HEK293 (cell line): ENCODE measurements around the gene SHISAL2B.

ENCODE experiments used
- CTCF ChIA-PET: fragments of 350-600 bp; formaldehyde crosslinking; extraction: SDS; loops from one replicate; lab custom pipeline; 2021; ENCODE audit warnings: antibody characterized with exemption; lab: Yijun Ruan, JAX
- POLR2A ChIA-PET: fragments of 300-600 bp; formaldehyde crosslinking; extraction: SDS; loops from one replicate; lab custom pipeline; 2020; ENCODE audit warnings: antibody characterized with exemption, inconsistent platforms; lab: Yijun Ruan, JAX
- H3K27ac ChIP-seq: fragments of 200-500 bp; sonication (Bioruptor generic); 2 replicates; pipeline ENCODE4 v1.5.1; 2014; ENCODE audit warnings: low read depth, low read length, control low read depth, inconsistent platforms; ENCODE audit errors: extremely low read depth
- H3K36me3 ChIP-seq, 2 experiments: fragments of 200-500 bp in 1 of 2; sonication (Bioruptor generic) in 1 of 2; 1 replicate in 1 of 2; 2 replicates in 1 of 2; pipeline ENCODE4 v1.5.1; 2014 to 2017; ENCODE audit warnings: inconsistent platforms in 2 of 2, low read length in 2 of 2; ENCODE audit not compliant: control insufficient read depth in 2 of 2, insufficient read depth in 1 of 2
- H3K4me1 ChIP-seq: fragments of 200-500 bp; sonication (Bioruptor generic); 2 replicates; pipeline ENCODE4 v1.5.1; 2014; ENCODE audit warnings: mild to moderate bottlenecking, low read length, inconsistent platforms; ENCODE audit not compliant: control insufficient read depth, insufficient read depth
- H3K4me3 ChIP-seq: 2 replicates; pipeline ENCODE4 v1.5.1; 2011; ENCODE audit warnings: low read depth, mild to moderate bottlenecking, control low read depth, low read length, moderate library complexity
- H3K9me3 ChIP-seq: fragments of 200-500 bp; sonication (Bioruptor generic); 2 replicates; pipeline ENCODE4 v1.5.1; 2014; ENCODE audit warnings: low read depth, low read length, inconsistent platforms; ENCODE audit not compliant: control insufficient read depth, insufficient read depth
- EGR2 ChIP-seq: fragments of 450-650 bp; formaldehyde crosslinking; IDR thresholded peaks from 2 replicates; pipeline ENCODE4 v1.5.1; 2016; ENCODE audit warnings: low read depth, missing biosample characterization, missing genetic modification characterization
- HOXC10 ChIP-seq: sonication (generic); formaldehyde crosslinking; IDR thresholded peaks from 2 replicates; pipeline ENCODE4 v1.8.1; 2023; ENCODE audit warnings: mild to moderate bottlenecking, missing genetic modification reagents
- MEIS1 ChIP-seq: sonication (generic); formaldehyde crosslinking; IDR thresholded peaks from 2 replicates; pipeline ENCODE4 v1.8.1; 2022; ENCODE audit warnings: missing genetic modification reagents, mild to moderate bottlenecking, borderline replicate concordance
- ZBTB1 ChIP-seq: fragments of 450-650 bp; formaldehyde crosslinking; IDR thresholded peaks from 2 replicates; pipeline ENCODE4 v1.5.1; 2016; ENCODE audit warnings: missing biosample characterization, missing genetic modification characterization
- ZFP37 ChIP-seq: fragments of 450-650 bp; formaldehyde crosslinking; IDR thresholded peaks from 2 replicates; pipeline ENCODE4 v1.5.1; 2016; ENCODE audit warnings: missing biosample characterization, missing genetic modification characterization
- ZNF133 ChIP-seq: fragments of 450-650 bp; formaldehyde crosslinking; IDR thresholded peaks from 2 replicates; pipeline ENCODE4 v1.5.1; 2016; ENCODE audit warnings: missing biosample characterization, missing genetic modification characterization
- ZNF175 ChIP-seq: fragments of 450-650 bp; formaldehyde crosslinking; IDR thresholded peaks from 2 replicates; pipeline ENCODE4 v1.5.1; 2016; ENCODE audit warnings: missing biosample characterization, missing genetic modification characterization
- ZNF19 ChIP-seq: fragments of 450-650 bp; formaldehyde crosslinking; IDR thresholded peaks from 2 replicates; pipeline ENCODE4; 2016; ENCODE audit warnings: missing biosample characterization, missing genetic modification characterization, low read depth
- ZNF223 ChIP-seq: fragments of 450-650 bp; formaldehyde crosslinking; IDR thresholded peaks from 2 replicates; pipeline ENCODE4 v1.5.1; 2016; ENCODE audit warnings: missing biosample characterization, missing genetic modification characterization
- ZNF311 ChIP-seq: fragments of 450-650 bp; formaldehyde crosslinking; IDR thresholded peaks from 2 replicates; pipeline ENCODE4 v1.5.1; 2017; ENCODE audit warnings: missing biosample characterization, missing genetic modification characterization, borderline replicate concordance
- ZNF501 ChIP-seq: fragments of 450-650 bp; formaldehyde crosslinking; IDR thresholded peaks from 2 replicates; pipeline ENCODE4 v1.5.1; 2016; ENCODE audit warnings: missing biosample characterization, missing genetic modification characterization
- ZNF521 ChIP-seq: fragments of 450-650 bp; formaldehyde crosslinking; IDR thresholded peaks from 2 replicates; pipeline ENCODE4 v1.5.1; 2017; ENCODE audit warnings: missing biosample characterization, mild to moderate bottlenecking, missing genetic modification characterization
- ZNF529 ChIP-seq: fragments of 450-650 bp; formaldehyde crosslinking; IDR thresholded peaks from 2 replicates; pipeline ENCODE4 v1.5.1; 2017; ENCODE audit warnings: missing genetic modification characterization, missing biosample characterization; ENCODE audit not compliant: insufficient replicate concordance
- ZNF548 ChIP-seq: fragments of 450-650 bp; formaldehyde crosslinking; IDR thresholded peaks from 2 replicates; pipeline ENCODE4 v1.5.1; 2016; ENCODE audit warnings: missing biosample characterization, missing genetic modification characterization
- ZNF560 ChIP-seq: fragments of 450-650 bp; formaldehyde crosslinking; IDR thresholded peaks from 2 replicates; pipeline ENCODE4 v1.5.1; 2017; ENCODE audit warnings: missing biosample characterization, missing genetic modification characterization, borderline replicate concordance
- ZNF596 ChIP-seq: fragments of 450-650 bp; IDR thresholded peaks from 2 replicates; pipeline ENCODE4 v1.5.0; 2018; ENCODE audit warnings: missing biosample characterization, mild to moderate bottlenecking, missing genetic modification characterization, moderate library complexity
- ZNF600 ChIP-seq: fragments of 450-650 bp; formaldehyde crosslinking; IDR thresholded peaks from 2 replicates; pipeline ENCODE4 v1.5.1; 2016; ENCODE audit warnings: missing biosample characterization, missing genetic modification characterization
- ZNF660 ChIP-seq: fragments of 450-650 bp; IDR thresholded peaks from 2 replicates; pipeline ENCODE4 v1.5.1; 2018; ENCODE audit warnings: missing biosample characterization, mild to moderate bottlenecking, missing genetic modification characterization
- ZNF701 ChIP-seq: fragments of 450-650 bp; formaldehyde crosslinking; IDR thresholded peaks from 2 replicates; pipeline ENCODE4 v1.5.1; 2016; ENCODE audit warnings: missing biosample characterization, missing genetic modification characterization
- ZNF747 ChIP-seq: fragments of 450-650 bp; formaldehyde crosslinking; IDR thresholded peaks from 2 replicates; pipeline ENCODE4 v1.5.1; 2016; ENCODE audit warnings: missing biosample characterization, missing genetic modification characterization
- ZSCAN30 ChIP-seq: fragments of 450-650 bp; IDR thresholded peaks from 2 replicates; pipeline ENCODE4 v1.5.1; 2018; ENCODE audit warnings: missing biosample characterization, mild to moderate bottlenecking, missing genetic modification characterization, moderate library complexity
- TF ChIP-seq, protein P1 (sequence below): fragments of 450-650 bp; formaldehyde crosslinking; IDR thresholded peaks from 2 replicates; pipeline ENCODE4 v1.5.0; 2017; ENCODE audit warnings: missing biosample characterization, missing genetic modification characterization, borderline replicate concordance
- TF ChIP-seq, protein P2 (sequence below): fragments of 450-650 bp; formaldehyde crosslinking; IDR thresholded peaks from 2 replicates; pipeline ENCODE4 v1.5.1; 2016; ENCODE audit warnings: missing biosample characterization, missing genetic modification characterization
- TF ChIP-seq, protein P3 (sequence below): fragments of 450-650 bp; formaldehyde crosslinking; optimal IDR thresholded peaks from 2 replicates; pipeline ENCODE3; 2016; ENCODE audit warnings: missing biosample characterization, mild to moderate bottlenecking, missing genetic modification characterization
- TF ChIP-seq, protein P4 (sequence below): fragments of 450-650 bp; formaldehyde crosslinking; IDR thresholded peaks from 2 replicates; pipeline ENCODE4 v1.5.1; 2016; ENCODE audit warnings: missing biosample characterization, missing genetic modification characterization

Gene SHISAL2B

DNA sequence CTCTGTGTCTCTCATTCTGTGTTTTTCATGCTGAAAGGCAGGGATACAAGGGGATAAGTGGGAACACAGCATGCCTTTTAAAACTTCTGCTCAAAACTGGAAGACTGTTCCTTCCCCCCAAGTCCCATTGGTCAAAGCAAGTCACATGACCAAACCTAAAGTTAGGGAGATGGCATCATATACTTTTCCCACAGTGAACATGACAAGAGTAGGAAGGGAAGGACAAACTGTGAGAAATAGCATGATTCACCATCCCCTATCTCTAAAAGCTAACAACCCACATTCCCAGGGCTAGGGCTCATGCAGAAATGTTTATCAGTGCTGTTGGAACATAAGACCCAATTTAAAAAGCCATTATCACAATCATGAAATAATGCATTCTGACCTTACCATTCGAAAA, 24.2 kb upstream of the SHISAL2B start:
- no peak overlapping the region for H3K27ac ChIP-seq
- POLR2A ChIA-PET, result no interaction called here

DNA sequence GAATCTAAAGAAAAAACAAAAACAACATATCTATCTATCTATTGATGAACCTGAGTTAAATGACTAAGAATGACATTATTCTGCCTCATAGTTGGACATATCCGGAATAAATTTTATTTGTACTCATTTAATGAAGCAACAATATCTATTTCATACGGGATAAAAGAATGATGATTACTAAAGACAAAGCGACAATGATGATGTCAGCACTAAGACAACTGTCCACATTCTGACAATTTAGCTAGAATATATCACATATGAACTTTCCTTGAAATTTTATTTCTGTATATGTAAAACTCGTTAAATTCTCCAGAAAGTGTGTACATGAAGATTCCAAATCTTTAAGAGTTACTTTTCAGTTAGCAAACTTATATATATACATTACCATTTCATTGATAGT, 23.2 kb upstream of the SHISAL2B start:
- POLR2A ChIA-PET, result no interaction called here
- H3K36me3 ChIP-seq, result no peaks in the 10 kb centered on the region
- no peak for TF ChIP-seq ZNF133
- TF ChIP-seq, all 188 proteins: peak for 0
- Histone ChIP-seq H3K27ac (no peak overlapping the region), H3K4me1 (no peaks in the 10 kb centered on the region), H3K9me3 (no peaks in the 10 kb centered on the region), H3K4me3 (no peak overlapping the region)
- CTCF ChIA-PET, result no interaction called here

More for the DNA sequence above, 24.2 kb upstream of the SHISAL2B start:
- CTCF ChIA-PET, result no interaction called here
- Histone ChIP-seq H3K9me3 (no peaks in the 10 kb centered on the region), H3K36me3 (no peaks in the 10 kb centered on the region), H3K4me1 (no peaks in the 10 kb centered on the region), H3K4me3 (no peak overlapping the region)
- TF ChIP-seq ZNF596 (no peak), MEIS1 (no peak), ZNF548 (tag by site-specific recombination) (no peak), ZNF521 (tag by site-specific recombination) (no peak), ZNF701 (tag by site-specific recombination) (no peak), ZSCAN30 (tag by site-specific recombination) (no peak), ZNF311 (no peak), ZNF223 (no peak), ZNF600 (no peak), ZNF19 (tag by site-specific recombination) (no peak), HOXC10 (CRISPR knock-in tag) (no peak), ZFP37 (tag by site-specific recombination) (no peak), ZNF175 (tag by site-specific recombination) (no peak), ZNF529 (tag by site-specific recombination) (no peak), ZNF560 (tag by site-specific recombination) (no peak), ZNF501 (tag by site-specific recombination) (no peak), ZBTB1 (tag by site-specific recombination) (no peak)
- TF ChIP-seq, protein P1, sequence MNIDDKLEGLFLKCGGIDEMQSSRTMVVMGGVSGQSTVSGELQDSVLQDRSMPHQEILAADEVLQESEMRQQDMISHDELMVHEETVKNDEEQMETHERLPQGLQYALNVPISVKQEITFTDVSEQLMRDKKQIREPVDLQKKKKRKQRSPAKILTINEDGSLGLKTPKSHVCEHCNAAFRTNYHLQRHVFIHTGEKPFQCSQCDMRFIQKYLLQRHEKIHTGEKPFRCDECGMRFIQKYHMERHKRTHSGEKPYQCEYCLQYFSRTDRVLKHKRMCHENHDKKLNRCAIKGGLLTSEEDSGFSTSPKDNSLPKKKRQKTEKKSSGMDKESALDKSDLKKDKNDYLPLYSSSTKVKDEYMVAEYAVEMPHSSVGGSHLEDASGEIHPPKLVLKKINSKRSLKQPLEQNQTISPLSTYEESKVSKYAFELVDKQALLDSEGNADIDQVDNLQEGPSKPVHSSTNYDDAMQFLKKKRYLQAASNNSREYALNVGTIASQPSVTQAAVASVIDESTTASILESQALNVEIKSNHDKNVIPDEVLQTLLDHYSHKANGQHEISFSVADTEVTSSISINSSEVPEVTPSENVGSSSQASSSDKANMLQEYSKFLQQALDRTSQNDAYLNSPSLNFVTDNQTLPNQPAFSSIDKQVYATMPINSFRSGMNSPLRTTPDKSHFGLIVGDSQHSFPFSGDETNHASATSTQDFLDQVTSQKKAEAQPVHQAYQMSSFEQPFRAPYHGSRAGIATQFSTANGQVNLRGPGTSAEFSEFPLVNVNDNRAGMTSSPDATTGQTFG (tag by site-specific recombination), result no peak
- TF ChIP-seq, protein P2, sequence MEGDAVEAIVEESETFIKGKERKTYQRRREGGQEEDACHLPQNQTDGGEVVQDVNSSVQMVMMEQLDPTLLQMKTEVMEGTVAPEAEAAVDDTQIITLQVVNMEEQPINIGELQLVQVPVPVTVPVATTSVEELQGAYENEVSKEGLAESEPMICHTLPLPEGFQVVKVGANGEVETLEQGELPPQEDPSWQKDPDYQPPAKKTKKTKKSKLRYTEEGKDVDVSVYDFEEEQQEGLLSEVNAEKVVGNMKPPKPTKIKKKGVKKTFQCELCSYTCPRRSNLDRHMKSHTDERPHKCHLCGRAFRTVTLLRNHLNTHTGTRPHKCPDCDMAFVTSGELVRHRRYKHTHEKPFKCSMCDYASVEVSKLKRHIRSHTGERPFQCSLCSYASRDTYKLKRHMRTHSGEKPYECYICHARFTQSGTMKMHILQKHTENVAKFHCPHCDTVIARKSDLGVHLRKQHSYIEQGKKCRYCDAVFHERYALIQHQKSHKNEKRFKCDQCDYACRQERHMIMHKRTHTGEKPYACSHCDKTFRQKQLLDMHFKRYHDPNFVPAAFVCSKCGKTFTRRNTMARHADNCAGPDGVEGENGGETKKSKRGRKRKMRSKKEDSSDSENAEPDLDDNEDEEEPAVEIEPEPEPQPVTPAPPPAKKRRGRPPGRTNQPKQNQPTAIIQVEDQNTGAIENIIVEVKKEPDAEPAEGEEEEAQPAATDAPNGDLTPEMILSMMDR, result no peak

DNA sequence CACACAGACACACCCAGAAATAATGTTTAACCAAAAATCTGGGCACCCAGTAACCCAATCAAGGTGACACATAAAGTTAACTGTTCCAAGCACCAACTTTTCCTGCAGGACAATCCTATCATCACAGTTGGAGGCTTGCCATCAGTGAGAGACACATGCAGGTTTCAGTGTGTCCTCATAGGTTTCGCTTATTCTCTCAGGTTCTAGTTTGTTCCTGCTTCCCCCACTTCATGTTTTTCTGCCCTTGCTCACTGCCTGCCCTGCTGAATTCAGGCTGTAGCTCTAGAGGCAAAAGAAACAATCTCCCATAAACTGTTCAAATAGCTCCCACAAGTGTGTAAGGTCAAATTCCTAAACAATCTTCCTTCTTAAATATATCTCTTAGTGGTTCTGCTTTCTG, 20.0 kb upstream of the SHISAL2B start:
- Histone ChIP-seq H3K4me1 (no peaks in the 10 kb centered on the region), H3K36me3 (no peaks in the 10 kb centered on the region), H3K9me3 (no peaks in the 10 kb centered on the region), H3K27ac (no peak overlapping the region), H3K4me3 (no peak overlapping the region)
- POLR2A ChIA-PET, result no interaction called here
- CTCF ChIA-PET, result interaction anchor here (0.9 to 1.0 kb wide), 2 partner anchors 11 to 12 kb away, joined by 3 read pairs; no protein-coding TSS in a partner anchor
- TF ChIP-seq, protein P3, sequence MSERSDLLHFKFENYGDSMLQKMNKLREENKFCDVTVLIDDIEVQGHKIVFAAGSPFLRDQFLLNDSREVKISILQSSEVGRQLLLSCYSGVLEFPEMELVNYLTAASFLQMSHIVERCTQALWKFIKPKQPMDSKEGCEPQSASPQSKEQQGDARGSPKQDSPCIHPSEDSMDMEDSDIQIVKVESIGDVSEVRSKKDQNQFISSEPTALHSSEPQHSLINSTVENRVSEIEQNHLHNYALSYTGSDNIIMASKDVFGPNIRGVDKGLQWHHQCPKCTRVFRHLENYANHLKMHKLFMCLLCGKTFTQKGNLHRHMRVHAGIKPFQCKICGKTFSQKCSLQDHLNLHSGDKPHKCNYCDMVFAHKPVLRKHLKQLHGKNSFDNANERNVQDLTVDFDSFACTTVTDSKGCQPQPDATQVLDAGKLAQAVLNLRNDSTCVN (tag by site-specific recombination), result no peak
- TF ChIP-seq ZNF747 (tag by site-specific recombination), result no peak
- no peak for TF ChIP-seq EGR2 (tag by site-specific recombination)
- TF ChIP-seq ZNF660 (tag by site-specific recombination), result no peak
- TF ChIP-seq, protein P4, sequence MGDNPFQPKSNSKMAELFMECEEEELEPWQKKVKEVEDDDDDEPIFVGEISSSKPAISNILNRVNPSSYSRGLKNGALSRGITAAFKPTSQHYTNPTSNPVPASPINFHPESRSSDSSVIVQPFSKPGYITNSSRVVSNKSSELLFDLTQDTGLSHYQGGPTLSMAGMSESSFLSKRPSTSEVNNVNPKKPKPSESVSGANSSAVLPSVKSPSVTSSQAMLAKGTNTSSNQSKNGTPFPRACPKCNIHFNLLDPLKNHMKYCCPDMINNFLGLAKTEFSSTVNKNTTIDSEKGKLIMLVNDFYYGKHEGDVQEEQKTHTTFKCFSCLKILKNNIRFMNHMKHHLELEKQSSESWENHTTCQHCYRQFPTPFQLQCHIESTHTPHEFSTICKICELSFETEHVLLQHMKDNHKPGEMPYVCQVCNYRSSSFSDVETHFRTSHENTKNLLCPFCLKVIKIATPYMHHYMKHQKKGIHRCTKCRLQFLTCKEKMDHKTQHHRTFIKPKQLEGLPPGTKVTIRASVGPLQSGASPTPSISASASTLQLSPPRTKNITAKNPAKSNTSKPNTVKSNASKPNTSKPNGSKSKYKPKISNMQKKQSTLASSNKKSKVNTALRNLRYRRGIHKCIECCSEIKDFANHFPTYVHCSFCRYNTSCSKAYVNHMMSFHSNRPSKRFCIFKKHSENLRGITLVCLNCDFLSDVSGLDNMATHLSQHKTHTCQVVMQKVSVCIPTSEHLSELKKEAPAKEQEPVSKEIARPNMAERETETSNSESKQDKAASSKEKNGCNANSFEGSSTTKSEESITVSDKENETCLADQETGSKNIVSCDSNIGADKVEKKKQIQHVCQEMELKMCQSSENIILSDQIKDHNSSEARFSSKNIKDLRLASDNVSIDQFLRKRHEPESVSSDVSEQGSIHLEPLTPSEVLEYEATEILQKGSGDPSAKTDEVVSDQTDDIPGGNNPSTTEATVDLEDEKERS (tag by site-specific recombination), result no peak
